Vagina (tissue), 2 donors: Measurements from ENCODE around the gene POLA2.

Experiments used
- POLR2A ChIP-seq, 2 donors: fragments of 450-650 bp; IDR thresholded peaks; one replicate each; pipeline ENCODE4 v1.6.1; 2017; ENCODE audit warnings: antibody characterized with exemption in 2 of 2, mild to moderate bottlenecking in 2 of 2, moderate library complexity in 2 of 2
- POLR2AphosphoS5 ChIP-seq, 2 donors: sonication (generic); formaldehyde crosslinking; IDR thresholded peaks; one replicate each; pipeline ENCODE4 v1.9.0; 2017; ENCODE audit warnings: antibody characterized with exemption in 2 of 2, mild to moderate bottlenecking in 2 of 2, low read depth in 1 of 2; ENCODE audit not compliant: insufficient read depth in 1 of 2
- TF ChIP-seq, protein P1 (sequence below), 3 experiments: fragments of 450-650 bp in 2 of 3; fragments of 200-600 bp in 1 of 3; sonication (generic) in 1 of 3; IDR thresholded peaks; one replicate each; pipeline ENCODE4 v1.5.1; 2017 to 2019; ENCODE audit warnings: antibody characterized with exemption in 3 of 3, mild to moderate bottlenecking in 2 of 3, moderate library complexity in 2 of 3

DNA sequence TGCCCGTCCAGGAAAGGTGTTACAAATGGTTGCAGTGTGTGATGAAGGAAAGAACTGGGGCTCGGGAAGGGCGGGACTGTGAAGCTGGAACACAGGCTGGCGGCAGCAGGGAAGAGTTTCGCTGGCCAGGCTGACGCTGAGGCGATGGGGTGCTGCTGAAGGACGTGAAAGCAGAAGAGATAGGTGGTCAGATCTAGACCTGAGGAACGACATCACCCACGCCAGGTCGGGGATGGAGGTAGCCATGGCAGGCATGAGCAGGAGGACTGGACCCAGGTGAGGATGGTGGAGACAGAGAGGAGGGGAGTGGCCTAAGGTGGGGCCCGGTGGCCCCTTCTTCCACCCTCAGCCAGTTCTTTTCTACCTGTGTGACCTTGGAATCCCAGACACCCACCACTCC, 62.1 kb downstream of the POLA2 start:
- TF ChIP-seq POLR2A (IDR thresholded peaks at IDR 0.05) (no peak), POLR2AphosphoS5 (IDR thresholded peaks at IDR 0.05; ENCODE audit: insufficient read depth in 1 of 2, low read depth in 1 of 2) (no peak)
- TF ChIP-seq, protein P1, sequence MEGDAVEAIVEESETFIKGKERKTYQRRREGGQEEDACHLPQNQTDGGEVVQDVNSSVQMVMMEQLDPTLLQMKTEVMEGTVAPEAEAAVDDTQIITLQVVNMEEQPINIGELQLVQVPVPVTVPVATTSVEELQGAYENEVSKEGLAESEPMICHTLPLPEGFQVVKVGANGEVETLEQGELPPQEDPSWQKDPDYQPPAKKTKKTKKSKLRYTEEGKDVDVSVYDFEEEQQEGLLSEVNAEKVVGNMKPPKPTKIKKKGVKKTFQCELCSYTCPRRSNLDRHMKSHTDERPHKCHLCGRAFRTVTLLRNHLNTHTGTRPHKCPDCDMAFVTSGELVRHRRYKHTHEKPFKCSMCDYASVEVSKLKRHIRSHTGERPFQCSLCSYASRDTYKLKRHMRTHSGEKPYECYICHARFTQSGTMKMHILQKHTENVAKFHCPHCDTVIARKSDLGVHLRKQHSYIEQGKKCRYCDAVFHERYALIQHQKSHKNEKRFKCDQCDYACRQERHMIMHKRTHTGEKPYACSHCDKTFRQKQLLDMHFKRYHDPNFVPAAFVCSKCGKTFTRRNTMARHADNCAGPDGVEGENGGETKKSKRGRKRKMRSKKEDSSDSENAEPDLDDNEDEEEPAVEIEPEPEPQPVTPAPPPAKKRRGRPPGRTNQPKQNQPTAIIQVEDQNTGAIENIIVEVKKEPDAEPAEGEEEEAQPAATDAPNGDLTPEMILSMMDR (IDR thresholded peaks at IDR 0.05), result no peak
